MM.1S (cell line): ENCODE data around the gene NCEH1.
"Not testable (repeated sequence)": the region's sequence is repeated elsewhere in the genome, so short reads cannot be mapped to it uniquely, and the experiment has no call there.

ENCODE experiments used
- CTCF ChIP-seq: fragments of 300-600 bp; sonication (generic); IDR thresholded peaks from 2 replicates; pipeline ENCODE4 v1.5.1; 2016; ENCODE audit warnings: antibody characterized with exemption, low read length, mixed read lengths
- EZH2 ChIP-seq: fragments of 300-600 bp; sonication (generic); optimal IDR thresholded peaks from 2 replicates; pipeline ENCODE3; 2017; ENCODE audit warnings: low read depth, mild to moderate bottlenecking, antibody characterized with exemption, low read length, mixed read lengths
- EZH2phosphoT487 ChIP-seq: fragments of 300-600 bp; sonication (generic); IDR thresholded peaks from 2 replicates; pipeline ENCODE4 v1.6.1; 2018; ENCODE audit warnings: antibody characterized with exemption, low read length

DNA sequence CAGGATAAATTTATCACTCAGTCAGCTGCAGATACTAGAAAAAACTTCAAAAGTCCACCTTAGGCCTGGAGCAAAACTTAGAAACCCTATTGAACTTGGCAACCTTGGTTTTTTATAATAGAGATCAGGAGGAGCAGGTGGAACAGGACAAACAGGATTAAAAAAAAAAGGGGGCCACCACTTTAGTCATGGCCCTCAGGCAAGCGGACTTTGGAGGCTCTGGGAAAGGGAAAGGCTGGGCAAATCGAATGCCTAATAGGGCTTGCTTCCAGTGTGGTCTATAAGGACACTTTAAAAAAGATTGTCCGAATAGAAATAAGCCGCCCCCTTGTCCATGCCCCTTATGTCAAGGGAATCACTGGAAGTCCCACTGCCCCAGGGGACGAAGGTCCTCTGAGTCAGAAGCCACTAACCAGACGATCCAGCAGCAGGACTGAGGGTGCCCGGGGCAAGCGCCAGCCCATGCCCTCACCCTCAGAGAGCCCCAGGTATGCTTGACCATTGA is 11.7 kb upstream of the NCEH1 start:
- not testable (repeated sequence) for TF ChIP-seq CTCF, EZH2, EZH2phosphoT487
